Loucy (cell line): ENCODE data around the gene MINDY1.

Experiments
- H2AFZ ChIP-seq: fragments of 200-600 bp; sonication (generic); 2 replicates; pipeline ENCODE4 v1.6.0; 2016; ENCODE audit warnings: antibody characterized with exemption, mild to moderate bottlenecking, low read length, moderate library complexity
- H3F3A ChIP-seq: fragments of 200-600 bp; 2 replicates; pipeline ENCODE4 v1.6.0; 2016; ENCODE audit warnings: antibody characterized with exemption, low read depth, mild to moderate bottlenecking
- H3K27me3 ChIP-seq: fragments of 200-600 bp; sonication (generic); 2 replicates; pipeline ENCODE4 v1.6.1; 2014; ENCODE audit warnings: low read length, mild to moderate bottlenecking; ENCODE audit not compliant: insufficient read depth, poor library complexity, severe bottlenecking
- H3K36me3 ChIP-seq: fragments of 200-600 bp; sonication (generic); 2 replicates; pipeline ENCODE4 v1.6.1; 2016; ENCODE audit warnings: low read length; ENCODE audit not compliant: insufficient read depth
- H3K4me1 ChIP-seq: fragments of 200-600 bp; sonication (generic); 2 replicates; pipeline ENCODE4 v1.5.1; 2014; ENCODE audit warnings: low read length, mild to moderate bottlenecking; ENCODE audit not compliant: insufficient read depth, poor library complexity, severe bottlenecking
- H3K4me2 ChIP-seq: fragments of 200-600 bp; sonication (generic); 2 replicates; pipeline ENCODE4 v1.6.0; 2014; ENCODE audit warnings: antibody characterized with exemption, low read length, low read depth, mild to moderate bottlenecking; ENCODE audit not compliant: poor library complexity, severe bottlenecking
- H3K4me3 ChIP-seq: fragments of 200-600 bp; sonication (generic); 2 replicates; pipeline ENCODE4 v1.5.1; 2014; ENCODE audit warnings: low read length, mild to moderate bottlenecking, mixed read lengths; ENCODE audit not compliant: poor library complexity, severe bottlenecking
- H3K79me2 ChIP-seq: fragments of 200-600 bp; sonication (generic); 2 replicates; pipeline ENCODE4 v1.6.1; 2014; ENCODE audit warnings: low read length; ENCODE audit not compliant: insufficient read depth
- H3K9ac ChIP-seq: fragments of 200-600 bp; sonication (generic); 2 replicates; pipeline ENCODE4 v1.6.0; 2014; ENCODE audit warnings: mild to moderate bottlenecking, low read depth, low read length, moderate library complexity; ENCODE audit not compliant: poor library complexity, severe bottlenecking
- H3K9me2 ChIP-seq: fragments of 200-600 bp; sonication (generic); replicated peaks from 2 replicates; pipeline ENCODE4 v1.6.1; 2016; ENCODE audit warnings: low read depth, low read length, mixed read lengths
- H3K9me3 ChIP-seq: fragments of 200-600 bp; sonication (generic); 2 replicates; pipeline ENCODE4 v1.6.1; 2014; ENCODE audit warnings: mild to moderate bottlenecking, antibody characterized with exemption, low read length, low read depth; ENCODE audit not compliant: insufficient read depth
- H4K20me1 ChIP-seq: fragments of 200-600 bp; sonication (generic); 2 replicates; pipeline ENCODE4 v1.6.0; 2014; ENCODE audit warnings: antibody characterized with exemption, low read length, mild to moderate bottlenecking; ENCODE audit not compliant: insufficient read depth, poor library complexity, severe bottlenecking
- CTCF ChIP-seq: fragments of 200-600 bp; sonication (generic); conservative IDR thresholded peaks from 2 replicates; pipeline ENCODE4 v1.5.1; 2014; ENCODE audit warnings: mild to moderate bottlenecking, antibody characterized with exemption, low read length
- EZH2phosphoT487 ChIP-seq: fragments of 200-600 bp; IDR thresholded peaks from 2 replicates; pipeline ENCODE4 v1.6.1; 2018; ENCODE audit warnings: antibody characterized with exemption, mild to moderate bottlenecking, moderate library complexity, borderline replicate concordance

Gene MINDY1

GRCh38 chr1:151047591-151047924 lies 40.9 kb upstream of the MINDY1 start, which contains the start of gene C1orf56:
TSS of gene C1orf56 (plus strand) at chr1:151047751. CDS start at chr1:151047848, 97 bp downstream.
- Histone ChIP-seq H3K4me2 (peak within 1 kb of the TSS; percentile 90), H3K4me3 (peak within 1 kb of the TSS; percentile 91), H3F3A (peaks cover 3% of the 10 kb centered on the region; the same call in 1 of the 2 replicates), H3K36me3 (peaks cover 5% of the 10 kb centered on the region; the same call in 1 of the 2 replicates), H3K9ac (peak within 1 kb of the TSS; percentile 88), H3K9me3 (no peaks in the 10 kb centered on the region), H3K9me2 (no peaks in the 10 kb centered on the region), H4K20me1 (no peaks in the 10 kb centered on the region), H3K4me1 (peaks cover 13% of the 10 kb centered on the region), H2AFZ (peak within 1 kb of the TSS; percentile 98), H3K27me3 (no peaks in the 10 kb centered on the region), H3K79me2 (0 out of 2 replicates have a peak, but pooled peaks cover 4% of the 10 kb centered on the region)
- TF ChIP-seq CTCF: no peak
- TF ChIP-seq EZH2phosphoT487: no peak

- Histone ChIP-seq H3K4me1 (peaks cover 5% of the 10 kb centered on the region), H3K27me3 (no peaks in the 10 kb centered on the region), H3F3A (no peaks in the 10 kb centered on the region), H3K36me3 (no peaks in the 10 kb centered on the region), H3K79me2 (no peaks in the 10 kb centered on the region), H3K9me3 (no peaks in the 10 kb centered on the region), H3K9me2 (no peaks in the 10 kb centered on the region), H3K4me3 (no peak overlapping the region), H3K4me2 (no peak overlapping the region), H3K9ac (no peak overlapping the region), H2AFZ (no peak overlapping the region), H4K20me1 (no peaks in the 10 kb centered on the region)
- no peak for TF ChIP-seq EZH2phosphoT487
These were observed 36.5 kb upstream of the MINDY1 start for GRCh38 chr1:151043163-151043562.

- Histone ChIP-seq H3K79me2 (no peaks in the 10 kb centered on the region), H3K9me3 (no peaks in the 10 kb centered on the region), H3K4me3 (no peak overlapping the region), H3K4me1 (no peaks in the 10 kb centered on the region), H3K4me2 (no peak overlapping the region), H3K9ac (no peak overlapping the region), H3K36me3 (peaks cover 9% of the 10 kb centered on the region; the same call in 1 of the 2 replicates), H3F3A (no peaks in the 10 kb centered on the region), H3K27me3 (no peaks in the 10 kb centered on the region), H4K20me1 (no peaks in the 10 kb centered on the region), H2AFZ (no peak overlapping the region), H3K9me2 (no peaks in the 10 kb centered on the region)
- TF ChIP-seq CTCF: no peak
- no peak for TF ChIP-seq EZH2phosphoT487
These were observed 32.8 kb upstream of the MINDY1 start for GRCh38 chr1:151039521-151039920.

- Histone ChIP-seq H3K36me3 (peaks cover 19% of the 10 kb centered on the region; the same call in 1 of the 2 replicates), H3K9me3 (no peaks in the 10 kb centered on the region), H3K4me3 (no peak overlapping the region), H3K27me3 (no peaks in the 10 kb centered on the region), H3F3A (no peaks in the 10 kb centered on the region), H3K4me2 (no peak overlapping the region), H3K79me2 (no peaks in the 10 kb centered on the region), H3K9ac (no peak overlapping the region), H4K20me1 (no peaks in the 10 kb centered on the region), H3K4me1 (no peaks in the 10 kb centered on the region), H2AFZ (no peak overlapping the region), H3K9me2 (no peaks in the 10 kb centered on the region)
- TF ChIP-seq EZH2phosphoT487: no peak
These were observed 30.3 kb upstream of the MINDY1 start for GRCh38 chr1:151037032-151037431.
